ENCODE data around the gene TGFA. TPM values are rescaled to one million over a fixed set of nuclear protein-coding genes. Genes with fewer than 3 reads are reported as not detected.

The TGFA gene
- total RNA-seq, 1 donor from 2014 or later, result 4.7 TPM

DNA sequence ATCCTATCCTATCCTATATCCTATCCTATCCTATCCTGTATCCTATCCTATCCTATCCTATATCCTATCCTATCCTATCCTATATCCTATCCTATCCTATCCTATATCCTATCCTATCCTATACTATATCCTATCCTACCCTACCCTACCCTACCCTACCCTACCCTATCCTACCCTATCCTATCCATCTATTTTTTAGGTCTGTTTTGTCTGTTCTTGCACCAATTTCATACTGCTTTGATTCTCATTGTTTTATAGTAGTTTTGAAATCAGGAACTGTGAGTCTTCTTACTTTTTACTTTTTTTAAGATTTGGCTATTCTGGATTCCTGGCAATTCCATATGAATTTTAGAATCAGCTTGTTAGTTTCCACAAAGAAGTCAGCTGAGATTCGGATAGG, 118.5 kb downstream of the TGFA start:
- no peak overlapping the region for H3K27ac Mint-ChIP-seq (ENCODE audit: unreplicated experiment)
- no peak for TF ChIP-seq CTCF (IDR thresholded peaks at IDR 0.05; ENCODE audit: unreplicated experiment)
- no peak for DNase-seq (ENCODE audit: low spot score)
- no peak overlapping the region for H3K4me3 Mint-ChIP-seq (ENCODE audit: unreplicated experiment)
- H3K27me3 Mint-ChIP-seq (ENCODE audit: unreplicated experiment), result no peaks in the 10 kb centered on the region
- H3K36me3 Mint-ChIP-seq (ENCODE audit: low read depth, unreplicated experiment), result no peaks in the 10 kb centered on the region
- H3K4me1 Mint-ChIP-seq (ENCODE audit: unreplicated experiment), result peaks cover 8% of the 10 kb centered on the region
- no peaks in the 10 kb centered on the region for H3K9me3 Mint-ChIP-seq (ENCODE audit: unreplicated experiment)

DNA sequence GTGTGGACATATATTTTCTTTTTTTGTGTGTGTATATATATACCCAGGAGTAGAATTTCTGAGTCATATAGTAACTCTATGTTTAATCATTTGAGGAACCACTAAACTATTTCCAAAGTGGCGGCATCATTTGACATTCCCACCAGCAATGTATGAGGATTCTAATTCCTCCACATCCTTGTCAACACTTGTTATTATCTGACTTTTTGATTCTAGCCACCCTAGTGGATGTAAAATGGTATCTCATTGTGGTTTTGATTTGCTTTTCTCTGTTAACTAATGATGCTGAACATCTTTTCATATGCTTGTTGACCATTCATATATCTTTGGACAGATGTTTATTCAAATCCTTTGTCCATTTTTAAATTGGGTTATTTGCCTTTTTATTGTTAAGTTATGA, 120.3 kb downstream of the TGFA start:
- Mint-ChIP-seq H3K27me3 (ENCODE audit: unreplicated experiment) (no peaks in the 10 kb centered on the region), H3K4me1 (ENCODE audit: unreplicated experiment) (no peaks in the 10 kb centered on the region), H3K4me3 (ENCODE audit: unreplicated experiment) (no peak overlapping the region), H3K36me3 (ENCODE audit: low read depth, unreplicated experiment) (no peaks in the 10 kb centered on the region), H3K9me3 (ENCODE audit: unreplicated experiment) (no peaks in the 10 kb centered on the region), H3K27ac (ENCODE audit: unreplicated experiment) (no peak overlapping the region)
- TF ChIP-seq CTCF (IDR thresholded peaks at IDR 0.05; ENCODE audit: unreplicated experiment), result no peak
- DNase-seq (ENCODE audit: low spot score), result no peak

GRCh38 chr2:70431716-70432347, 121.8 kb downstream of the TGFA start:
- TF ChIP-seq CTCF (IDR thresholded peaks at IDR 0.05; ENCODE audit: unreplicated experiment), result no peak
- H3K27me3 Mint-ChIP-seq (ENCODE audit: unreplicated experiment), result no peaks in the 10 kb centered on the region

DNA sequence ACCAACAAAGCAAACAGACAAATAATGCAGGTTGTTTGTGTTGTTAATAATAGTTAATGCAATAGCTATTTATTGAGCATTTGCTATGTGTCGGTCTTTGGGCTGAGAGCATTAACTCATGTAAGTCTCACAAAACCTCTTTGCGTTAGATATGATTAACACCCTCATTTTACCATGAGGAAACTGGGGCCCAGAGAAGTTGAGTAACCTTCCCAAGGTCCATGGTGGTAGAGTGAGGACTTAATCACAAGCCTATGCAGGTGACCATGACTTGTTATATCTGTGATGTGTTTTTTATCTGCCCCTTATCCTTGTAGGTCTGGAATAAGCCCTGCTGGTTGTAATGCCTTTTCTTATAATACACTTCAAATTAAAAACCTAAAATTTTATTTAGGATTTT, 127.3 kb downstream of the TGFA start:
- H3K27me3 Mint-ChIP-seq (ENCODE audit: unreplicated experiment), result no peaks in the 10 kb centered on the region
- no peak for DNase-seq (ENCODE audit: low spot score)

More at GRCh38 chr2:70431716-70432347, 121.8 kb downstream of the TGFA start:
- DNase-seq (ENCODE audit: low spot score), result no peak
- Mint-ChIP-seq H3K36me3 (ENCODE audit: low read depth, unreplicated experiment) (no peaks in the 10 kb centered on the region), H3K27ac (ENCODE audit: unreplicated experiment) (no peak overlapping the region), H3K9me3 (ENCODE audit: unreplicated experiment) (no peaks in the 10 kb centered on the region), H3K4me1 (ENCODE audit: unreplicated experiment) (no peaks in the 10 kb centered on the region), H3K4me3 (ENCODE audit: unreplicated experiment) (no peak overlapping the region)

More for the DNA sequence above, 127.3 kb downstream of the TGFA start:
- Mint-ChIP-seq H3K9me3 (ENCODE audit: unreplicated experiment) (no peaks in the 10 kb centered on the region), H3K4me1 (ENCODE audit: unreplicated experiment) (no peaks in the 10 kb centered on the region), H3K4me3 (ENCODE audit: unreplicated experiment) (no peak overlapping the region), H3K36me3 (ENCODE audit: low read depth, unreplicated experiment) (no peaks in the 10 kb centered on the region), H3K27ac (ENCODE audit: unreplicated experiment) (no peak overlapping the region)
- no peak for TF ChIP-seq CTCF (IDR thresholded peaks at IDR 0.05; ENCODE audit: unreplicated experiment)

Data from endothelial cell (in vitro differentiated cells).